NB4 (cell line): ENCODE results near the gene ADISSP.
A peak's percentile ranks its signal among the peaks of the same experiment; 100 is the strongest.

Source experiments
- POLR2A ChIP-seq: IDR thresholded peaks from 2 replicates; pipeline ENCODE4 v1.6.1; 2011; ENCODE audit warnings: mild to moderate bottlenecking; ENCODE audit not compliant: insufficient read length; ENCODE audit errors: extremely low read depth
- TF ChIP-seq, protein P1 (sequence below): IDR thresholded peaks from one replicate; pipeline ENCODE4 v1.5.1; 2012; ENCODE audit warnings: low read depth, low read length

DNA sequence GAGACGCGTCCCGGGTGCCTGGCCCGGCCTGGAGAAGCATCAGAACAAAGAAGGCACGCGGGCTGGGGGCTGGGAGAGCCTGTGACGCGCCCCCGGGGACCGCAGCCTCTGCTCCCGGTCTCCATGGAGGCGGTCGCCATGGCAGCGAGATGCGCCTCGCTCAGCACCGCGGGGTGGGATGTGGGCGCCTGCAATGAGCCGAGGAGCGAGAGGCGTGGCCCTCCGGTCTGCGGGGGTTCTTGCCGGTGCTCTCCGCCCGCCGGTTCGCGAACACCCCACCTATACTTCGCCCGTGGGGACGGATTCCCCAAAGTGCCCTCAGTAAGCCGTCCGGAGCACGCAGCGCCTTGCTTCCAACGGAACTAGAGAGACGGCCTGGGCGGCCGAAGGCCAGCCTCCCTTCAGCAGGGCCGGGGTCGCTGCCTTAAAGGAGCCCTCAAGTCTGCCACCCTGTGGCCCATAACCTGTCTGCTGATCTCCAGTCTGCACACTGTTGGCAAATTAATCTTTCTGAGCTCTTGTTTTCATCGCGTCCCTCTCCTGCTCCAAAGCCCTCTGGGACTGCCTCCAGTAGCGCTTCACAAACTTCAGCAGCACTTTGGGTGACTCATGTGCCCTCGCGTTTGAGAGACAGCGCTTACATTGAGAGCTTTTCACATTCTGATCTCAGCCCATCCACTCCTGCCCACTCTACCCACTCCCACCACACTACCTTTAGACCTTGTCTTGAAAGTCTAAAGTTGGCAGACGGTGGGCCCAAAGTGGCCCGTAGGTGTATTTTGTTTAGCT lies 983 bp upstream of the ADISSP start:
- TF ChIP-seq POLR2A = no peak
- TF ChIP-seq, protein P1, sequence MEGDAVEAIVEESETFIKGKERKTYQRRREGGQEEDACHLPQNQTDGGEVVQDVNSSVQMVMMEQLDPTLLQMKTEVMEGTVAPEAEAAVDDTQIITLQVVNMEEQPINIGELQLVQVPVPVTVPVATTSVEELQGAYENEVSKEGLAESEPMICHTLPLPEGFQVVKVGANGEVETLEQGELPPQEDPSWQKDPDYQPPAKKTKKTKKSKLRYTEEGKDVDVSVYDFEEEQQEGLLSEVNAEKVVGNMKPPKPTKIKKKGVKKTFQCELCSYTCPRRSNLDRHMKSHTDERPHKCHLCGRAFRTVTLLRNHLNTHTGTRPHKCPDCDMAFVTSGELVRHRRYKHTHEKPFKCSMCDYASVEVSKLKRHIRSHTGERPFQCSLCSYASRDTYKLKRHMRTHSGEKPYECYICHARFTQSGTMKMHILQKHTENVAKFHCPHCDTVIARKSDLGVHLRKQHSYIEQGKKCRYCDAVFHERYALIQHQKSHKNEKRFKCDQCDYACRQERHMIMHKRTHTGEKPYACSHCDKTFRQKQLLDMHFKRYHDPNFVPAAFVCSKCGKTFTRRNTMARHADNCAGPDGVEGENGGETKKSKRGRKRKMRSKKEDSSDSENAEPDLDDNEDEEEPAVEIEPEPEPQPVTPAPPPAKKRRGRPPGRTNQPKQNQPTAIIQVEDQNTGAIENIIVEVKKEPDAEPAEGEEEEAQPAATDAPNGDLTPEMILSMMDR = peak; percentile 61
